KMS-11 (cell line): ENCODE data around the gene EEF1AKMT4.

Source experiments
- H2AFZ ChIP-seq: fragments of 200-600 bp; sonication (generic); 2 replicates; pipeline ENCODE4 v1.6.1; 2016; ENCODE audit warnings: antibody characterized with exemption, mixed run types, low read depth
- H3K27ac ChIP-seq: fragments of 200-600 bp; sonication (generic); 2 replicates; pipeline ENCODE4 v1.6.1; 2016; ENCODE audit warnings: mild to moderate bottlenecking, mixed run types
- H3K27me3 ChIP-seq: fragments of 200-600 bp; sonication (generic); 2 replicates; pipeline ENCODE4 v1.6.1; 2017; ENCODE audit warnings: mild to moderate bottlenecking, low read depth, mixed run types, moderate library complexity; ENCODE audit not compliant: insufficient read depth
- H3K36me3 ChIP-seq: fragments of 200-600 bp; sonication (generic); 2 replicates; pipeline ENCODE4 v1.6.1; 2017; ENCODE audit warnings: mild to moderate bottlenecking, mixed run types; ENCODE audit not compliant: insufficient read depth
- H3K4me1 ChIP-seq: fragments of 200-600 bp; sonication (generic); 2 replicates; pipeline ENCODE4 v1.6.1; 2016; ENCODE audit warnings: mild to moderate bottlenecking, low read depth, mixed run types; ENCODE audit not compliant: poor library complexity, severe bottlenecking
- H3K4me2 ChIP-seq: fragments of 200-600 bp; sonication (generic); 2 replicates; pipeline ENCODE4 v1.7.0; 2016; ENCODE audit warnings: mild to moderate bottlenecking, mixed run types
- H3K4me3 ChIP-seq: fragments of 200-600 bp; sonication (generic); IDR thresholded peaks from 2 replicates; pipeline ENCODE4 v1.6.1; 2017; ENCODE audit warnings: low read depth, low read length, mixed read lengths; ENCODE audit not compliant: insufficient read depth
- H3K79me2 ChIP-seq: fragments of 200-600 bp; sonication (generic); 2 replicates; pipeline ENCODE4 v1.6.1; 2016; ENCODE audit warnings: low read depth, mixed run types; ENCODE audit not compliant: insufficient read depth
- H3K9ac ChIP-seq: fragments of 200-600 bp; sonication (generic); 2 replicates; pipeline ENCODE4 v1.6.1; 2016; ENCODE audit warnings: mild to moderate bottlenecking, mixed run types
- H4K20me1 ChIP-seq: fragments of 200-600 bp; sonication (generic); 2 replicates; pipeline ENCODE4 v1.6.1; 2016; ENCODE audit warnings: mild to moderate bottlenecking, mixed run types; ENCODE audit not compliant: insufficient read depth
- TF ChIP-seq, protein P1 (sequence below): fragments of 200-600 bp; sonication (generic); conservative IDR thresholded peaks from 2 replicates; pipeline ENCODE4 v1.6.1; 2017; ENCODE audit warnings: low read depth, mild to moderate bottlenecking, antibody characterized with exemption, low read length, moderate library complexity, mixed read lengths

The EEF1AKMT4 gene

GRCh38 chr3:184300378-184300720 lies 50.9 kb downstream of the EEF1AKMT4 start:
- H2AFZ ChIP-seq: no peak overlapping the region
- H3K27ac ChIP-seq: no peak overlapping the region
- H3K79me2 ChIP-seq: peaks cover 27% of the 10 kb centered on the region

GRCh38 chr3:184305577-184305976 lies 56.1 kb downstream of the EEF1AKMT4 start:
- H2AFZ ChIP-seq: no peak overlapping the region
- no peak overlapping the region for H3K4me3 ChIP-seq
- no peak overlapping the region for H3K9ac ChIP-seq
- peaks cover 33% of the 10 kb centered on the region; the same call in 1 of the 2 replicates for H3K36me3 ChIP-seq
- TF ChIP-seq, protein P1, sequence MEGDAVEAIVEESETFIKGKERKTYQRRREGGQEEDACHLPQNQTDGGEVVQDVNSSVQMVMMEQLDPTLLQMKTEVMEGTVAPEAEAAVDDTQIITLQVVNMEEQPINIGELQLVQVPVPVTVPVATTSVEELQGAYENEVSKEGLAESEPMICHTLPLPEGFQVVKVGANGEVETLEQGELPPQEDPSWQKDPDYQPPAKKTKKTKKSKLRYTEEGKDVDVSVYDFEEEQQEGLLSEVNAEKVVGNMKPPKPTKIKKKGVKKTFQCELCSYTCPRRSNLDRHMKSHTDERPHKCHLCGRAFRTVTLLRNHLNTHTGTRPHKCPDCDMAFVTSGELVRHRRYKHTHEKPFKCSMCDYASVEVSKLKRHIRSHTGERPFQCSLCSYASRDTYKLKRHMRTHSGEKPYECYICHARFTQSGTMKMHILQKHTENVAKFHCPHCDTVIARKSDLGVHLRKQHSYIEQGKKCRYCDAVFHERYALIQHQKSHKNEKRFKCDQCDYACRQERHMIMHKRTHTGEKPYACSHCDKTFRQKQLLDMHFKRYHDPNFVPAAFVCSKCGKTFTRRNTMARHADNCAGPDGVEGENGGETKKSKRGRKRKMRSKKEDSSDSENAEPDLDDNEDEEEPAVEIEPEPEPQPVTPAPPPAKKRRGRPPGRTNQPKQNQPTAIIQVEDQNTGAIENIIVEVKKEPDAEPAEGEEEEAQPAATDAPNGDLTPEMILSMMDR: peak; percentile 53; the same call in 1 of the 2 replicates
- H3K27ac ChIP-seq: no peak overlapping the region
- no peak overlapping the region for H3K4me2 ChIP-seq
- H3K79me2 ChIP-seq: peaks cover 14% of the 10 kb centered on the region
- no peaks in the 10 kb centered on the region for H3K27me3 ChIP-seq
- H4K20me1 ChIP-seq: no peaks in the 10 kb centered on the region
- peaks cover 4% of the 10 kb centered on the region for H3K4me1 ChIP-seq

More at GRCh38 chr3:184300378-184300720, 50.9 kb downstream of the EEF1AKMT4 start:
- H3K27me3 ChIP-seq: no peaks in the 10 kb centered on the region
- no peaks in the 10 kb centered on the region for H4K20me1 ChIP-seq
- no peak overlapping the region for H3K4me3 ChIP-seq
- H3K4me1 ChIP-seq: peaks cover 12% of the 10 kb centered on the region
- TF ChIP-seq, protein P1: no peak
- no peak overlapping the region for H3K9ac ChIP-seq
- peaks cover 25% of the 10 kb centered on the region; the same call in 1 of the 2 replicates for H3K36me3 ChIP-seq
- H3K4me2 ChIP-seq: peak overlapping the region; percentile 100

DNA sequence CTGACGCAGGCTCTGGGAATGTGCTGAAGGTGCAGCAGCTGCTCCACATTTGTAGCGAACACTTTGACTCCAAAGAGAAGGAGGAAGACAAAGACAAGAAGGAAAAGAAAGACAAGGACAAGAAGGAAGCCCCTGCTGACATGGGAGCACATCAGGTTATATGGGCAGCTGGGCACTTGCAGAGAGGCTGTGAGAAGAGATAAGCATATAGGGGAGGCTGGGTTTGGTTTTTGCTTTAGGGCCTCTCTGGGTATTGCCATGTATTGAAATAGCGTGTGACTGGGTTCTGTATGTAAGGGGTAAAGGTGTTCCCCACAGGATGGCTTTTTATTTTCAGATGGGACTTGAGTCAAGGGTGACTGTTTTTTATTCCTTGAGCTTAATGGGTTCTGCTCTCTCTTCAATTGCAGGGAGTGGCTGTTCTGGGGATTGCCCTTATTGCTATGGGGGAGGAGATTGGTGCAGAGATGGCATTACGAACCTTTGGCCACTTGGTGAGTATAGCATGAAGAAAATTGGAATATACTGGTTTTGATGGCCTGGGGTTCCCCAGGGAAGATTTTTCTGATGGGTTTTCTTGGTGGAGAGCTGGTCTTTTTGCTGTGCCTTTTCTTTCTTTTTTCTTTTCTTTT lies 57.0 kb downstream of the EEF1AKMT4 start:
- Histone ChIP-seq H3K27me3 (no peaks in the 10 kb centered on the region), H3K4me3 (no peak overlapping the region), H3K27ac (no peak overlapping the region), H2AFZ (no peak overlapping the region), H3K9ac (no peak overlapping the region), H3K4me2 (no peak overlapping the region), H3K79me2 (peaks cover 6% of the 10 kb centered on the region; the same call in 1 of the 2 replicates), H3K36me3 (peaks cover 32% of the 10 kb centered on the region; the same call in 1 of the 2 replicates), H4K20me1 (no peaks in the 10 kb centered on the region), H3K4me1 (no peaks in the 10 kb centered on the region)
- TF ChIP-seq, protein P1: no peak

- H3K4me3 ChIP-seq: no peak overlapping the region
- H3K79me2 ChIP-seq: no peaks in the 10 kb centered on the region
- H3K27ac ChIP-seq: no peak overlapping the region
- H4K20me1 ChIP-seq: no peaks in the 10 kb centered on the region
- no peak overlapping the region for H3K4me2 ChIP-seq
- no peak overlapping the region for H2AFZ ChIP-seq
- H3K36me3 ChIP-seq: peaks cover 23% of the 10 kb centered on the region; the same call in 1 of the 2 replicates
- TF ChIP-seq, protein P1: no peak
- H3K4me1 ChIP-seq: no peaks in the 10 kb centered on the region
- no peak overlapping the region for H3K9ac ChIP-seq
- H3K27me3 ChIP-seq: no peaks in the 10 kb centered on the region
Measured at GRCh38 chr3:184307915-184308314, 58.4 kb downstream of the EEF1AKMT4 start.
